HepG2 (cell line): ENCODE data around the gene WNK2. TPM values are rescaled to one million over a fixed set of nuclear protein-coding genes. Genes with fewer than 3 reads are reported as not detected.

Experiments used
- CHCHD3 ChIP-seq: sonication (generic); formaldehyde crosslinking; IDR thresholded peaks from 2 replicates; pipeline ENCODE4 v1.8.0; 2022; ENCODE audit warnings: mild to moderate bottlenecking, missing genetic modification reagents, moderate library complexity
- SIN3A ChIP-seq: IDR thresholded peaks from 2 replicates; pipeline ENCODE4 v1.6.1; 2011; ENCODE audit warnings: low read depth, mild to moderate bottlenecking, control low read depth, low read length, borderline replicate concordance
- SNRNP70 ChIP-seq: fragments of 200-400 bp; formaldehyde crosslinking; IDR thresholded peaks from 2 replicates; pipeline ENCODE4 v1.6.1; 2017; ENCODE audit warnings: mild to moderate bottlenecking, low read depth, low read length, moderate library complexity
- THAP11 ChIP-seq: IDR thresholded peaks from 2 replicates; pipeline ENCODE4 v1.6.1; 2016; ENCODE audit warnings: missing biosample characterization, missing genetic modification reagents
- ZC3H4 ChIP-seq: sonication (generic); formaldehyde crosslinking; IDR thresholded peaks from 2 replicates; pipeline ENCODE4 v1.4.0; 2020; ENCODE audit warnings: missing genetic modification reagents, borderline replicate concordance
- ZNF441 ChIP-seq: sonication (generic); formaldehyde crosslinking; IDR thresholded peaks from 2 replicates; pipeline ENCODE4 v1.7.0; 2021; ENCODE audit warnings: missing genetic modification reagents, borderline replicate concordance
- ZNF546 ChIP-seq: sonication (generic); formaldehyde crosslinking; conservative IDR thresholded peaks from 2 replicates; pipeline ENCODE4 v1.8.1; 2023; ENCODE audit warnings: mild to moderate bottlenecking, missing genetic modification reagents
- ZNF879 ChIP-seq: sonication (generic); formaldehyde crosslinking; IDR thresholded peaks from 2 replicates; pipeline ENCODE4 v1.8.1; 2023; ENCODE audit warnings: missing genetic modification reagents
- polyA plus RNA-seq, 8 experiments: library from polyadenylated mRNA; depleted of rRNA in 3 of 8; stranded (reverse) in 7 of 8; unstranded in 1 of 8; fragments of >200 nt; fragmentation: Illumina TruSeq in 4 of 8; extraction: Trizol in 4 of 8; gene quantifications; 2 replicates each; pipeline versions ENCODE4 v1.2.1 to v1.2.3, GENCODE V29; 2011 to 2016; ENCODE audit warnings: low read depth in 4 of 8, missing spikeins in 1 of 8, mixed read lengths in 1 of 8; ENCODE audit not compliant: insufficient read depth in 1 of 8
- total RNA-seq, 5 experiments: library from RNA; depleted of rRNA; stranded (reverse); fragments of >200 nt; fragmentation: Illumina TruSeq; extraction: Trizol; gene quantifications; 2 replicates each; pipeline ENCODE4 v1.2.3, GENCODE V29; 2016; ENCODE audit warnings: low read depth in 1 of 5
- TF ChIP-seq, protein P1 (sequence below): sonication (generic); formaldehyde crosslinking; IDR thresholded peaks from 2 replicates; pipeline ENCODE4 v1.4.0; 2020; ENCODE audit warnings: mild to moderate bottlenecking, missing genetic modification reagents
- TF ChIP-seq, protein P2 (sequence below): sonication (generic); formaldehyde crosslinking; IDR thresholded peaks from 2 replicates; pipeline ENCODE4 v1.5.1; 2020; ENCODE audit warnings: mild to moderate bottlenecking, missing genetic modification reagents, borderline replicate concordance
- TF ChIP-seq, protein P3 (sequence below): sonication (generic); IDR thresholded peaks from 2 replicates; pipeline ENCODE4 v1.6.1; 2016; ENCODE audit warnings: low read depth, borderline replicate concordance
- TF ChIP-seq, protein P4 (sequence below): fragments of 450-650 bp; IDR thresholded peaks from 2 replicates; pipeline ENCODE4 v1.6.1; 2016
- TF ChIP-seq, protein P5 (sequence below): sonication (generic); formaldehyde crosslinking; IDR thresholded peaks from 2 replicates; pipeline ENCODE4 v1.5.0; 2020; ENCODE audit warnings: missing genetic modification reagents

WNK2 gene
- total and polyA plus RNA-seq, 2 of the 13 experiments (the other 11 are each of a cell fraction or from before 2014, with no cell fraction given), result 10.5 to 12.0 TPM

DNA sequence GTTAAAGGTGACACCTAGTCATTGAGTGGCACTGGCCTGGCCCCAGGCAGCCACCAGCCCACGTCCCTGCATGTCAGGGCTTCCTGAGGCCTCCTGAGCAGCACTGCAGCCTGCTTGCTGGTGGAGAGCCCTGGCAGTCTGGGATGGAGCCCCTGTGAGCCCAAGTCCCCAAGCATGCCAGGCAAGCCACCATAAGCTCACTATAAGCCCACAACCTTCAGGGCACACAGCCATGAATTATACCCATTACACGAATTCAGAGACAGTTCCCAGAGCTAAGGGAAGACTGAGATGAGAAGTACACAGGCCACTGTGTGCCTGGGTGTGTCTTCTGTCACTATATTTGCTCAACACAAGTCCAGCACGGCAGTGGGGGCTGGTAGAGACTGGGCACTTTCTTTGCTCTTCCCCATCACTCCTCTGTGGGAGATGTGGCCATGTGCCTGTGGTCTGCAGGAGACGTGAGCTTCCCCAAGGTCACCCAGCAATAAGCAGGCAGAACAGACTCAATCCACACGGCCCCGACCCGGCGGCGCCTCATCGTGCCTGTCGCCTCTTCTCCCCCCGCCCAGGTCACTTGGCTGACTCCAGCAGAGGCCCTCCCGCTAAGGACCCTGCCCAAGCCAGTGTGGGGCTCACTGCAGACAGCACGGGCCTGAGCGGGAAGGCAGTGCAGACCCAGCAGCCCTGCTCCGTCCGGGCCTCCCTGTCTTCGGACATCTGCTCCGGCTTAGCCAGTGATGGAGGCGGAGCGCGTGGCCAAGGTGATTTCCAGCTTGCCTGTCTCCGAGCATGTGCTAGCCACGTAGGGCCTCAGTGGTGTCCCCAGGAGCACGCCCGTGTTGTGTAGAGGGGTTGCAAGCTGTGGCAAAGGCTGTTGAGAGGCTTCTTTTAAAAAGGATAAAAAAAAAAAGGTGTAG is 114.8 kb downstream of the WNK2 start (continued):
- TF ChIP-seq, protein P1, sequence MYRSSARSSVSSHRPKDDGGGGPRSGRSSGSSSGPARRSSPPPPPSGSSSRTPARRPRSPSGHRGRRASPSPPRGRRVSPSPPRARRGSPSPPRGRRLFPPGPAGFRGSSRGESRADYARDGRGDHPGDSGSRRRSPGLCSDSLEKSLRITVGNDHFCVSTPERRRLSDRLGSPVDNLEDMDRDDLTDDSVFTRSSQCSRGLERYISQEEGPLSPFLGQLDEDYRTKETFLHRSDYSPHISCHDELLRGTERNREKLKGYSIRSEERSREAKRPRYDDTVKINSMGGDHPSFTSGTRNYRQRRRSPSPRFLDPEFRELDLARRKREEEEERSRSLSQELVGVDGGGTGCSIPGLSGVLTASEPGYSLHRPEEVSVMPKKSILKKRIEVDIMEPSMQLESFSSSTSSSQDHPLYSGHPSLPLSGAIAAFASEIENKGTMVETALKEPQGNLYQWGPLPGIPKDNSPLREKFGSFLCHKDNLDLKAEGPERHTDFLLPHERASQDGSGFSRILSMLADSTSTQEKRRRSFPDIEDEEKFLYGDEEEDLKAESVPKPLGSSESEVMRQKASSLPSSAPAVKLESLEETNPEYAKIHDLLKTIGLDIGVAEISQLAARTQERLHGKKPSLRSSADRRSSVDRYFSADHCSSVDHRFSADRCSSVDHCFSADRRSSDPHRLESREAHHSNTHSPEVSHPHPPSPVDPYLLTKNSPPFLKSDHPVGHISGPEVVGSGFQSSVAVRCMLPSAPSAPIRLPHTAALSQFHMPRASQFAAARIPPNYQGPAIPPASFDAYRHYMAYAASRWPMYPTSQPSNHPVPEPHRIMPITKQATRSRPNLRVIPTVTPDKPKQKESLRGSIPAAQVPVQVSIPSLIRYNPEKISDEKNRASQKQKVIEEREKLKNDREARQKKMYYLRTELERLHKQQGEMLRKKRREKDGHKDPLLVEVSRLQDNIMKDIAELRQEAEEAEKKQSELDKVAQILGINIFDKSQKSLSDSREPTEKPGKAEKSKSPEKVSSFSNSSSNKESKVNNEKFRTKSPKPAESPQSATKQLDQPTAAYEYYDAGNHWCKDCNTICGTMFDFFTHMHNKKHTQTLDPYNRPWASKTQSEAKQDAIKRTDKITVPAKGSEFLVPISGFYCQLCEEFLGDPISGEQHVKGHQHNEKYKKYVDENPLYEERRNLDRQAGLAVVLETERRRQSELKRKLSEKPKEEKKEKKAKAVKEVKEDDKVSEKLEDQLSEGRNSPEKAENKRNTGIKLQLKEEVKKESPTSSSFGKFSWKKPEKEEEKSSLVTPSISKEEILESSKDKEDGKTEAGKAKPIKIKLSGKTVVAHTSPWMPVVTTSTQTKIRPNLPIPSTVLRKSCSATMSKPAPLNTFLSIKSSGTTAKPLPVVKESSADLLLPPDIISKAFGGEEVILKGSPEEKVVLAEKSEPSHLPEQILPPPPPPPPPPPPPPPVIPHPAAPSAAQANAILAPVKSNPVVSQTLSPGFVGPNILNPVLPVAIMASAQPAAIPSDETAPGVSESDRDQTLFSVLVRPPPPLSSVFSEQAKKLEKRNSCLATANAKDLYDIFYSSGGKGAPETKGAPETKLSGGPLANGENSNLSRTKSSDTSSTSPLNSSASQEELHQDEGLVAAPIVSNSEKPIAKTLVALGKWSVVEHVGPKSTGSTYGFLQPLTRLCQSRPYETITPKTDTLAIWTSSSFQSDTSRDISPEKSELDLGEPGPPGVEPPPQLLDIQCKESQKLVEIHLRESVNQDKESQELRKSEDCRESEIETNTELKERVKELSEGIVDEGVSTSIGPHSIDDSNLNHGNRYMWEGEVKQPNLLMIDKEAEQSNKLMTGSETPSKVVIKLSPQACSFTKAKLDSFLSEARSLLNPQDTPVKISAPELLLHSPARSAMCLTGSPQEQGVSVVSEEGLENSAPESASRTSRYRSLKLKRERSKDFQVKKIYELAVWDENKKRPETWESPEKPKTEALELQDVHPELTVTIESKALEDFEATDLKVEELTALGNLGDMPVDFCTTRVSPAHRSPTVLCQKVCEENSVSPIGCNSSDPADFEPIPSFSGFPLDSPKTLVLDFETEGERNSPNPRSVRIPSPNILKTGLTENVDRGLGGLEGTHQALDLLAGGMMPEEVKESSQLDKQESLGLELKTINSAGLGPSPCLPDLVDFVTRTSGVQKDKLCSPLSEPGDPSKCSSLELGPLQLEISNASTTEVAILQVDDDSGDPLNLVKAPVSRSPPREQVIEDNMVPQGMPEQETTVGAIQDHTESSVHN (CRISPR knock-in tag), result no peak
- TF ChIP-seq, protein P2, sequence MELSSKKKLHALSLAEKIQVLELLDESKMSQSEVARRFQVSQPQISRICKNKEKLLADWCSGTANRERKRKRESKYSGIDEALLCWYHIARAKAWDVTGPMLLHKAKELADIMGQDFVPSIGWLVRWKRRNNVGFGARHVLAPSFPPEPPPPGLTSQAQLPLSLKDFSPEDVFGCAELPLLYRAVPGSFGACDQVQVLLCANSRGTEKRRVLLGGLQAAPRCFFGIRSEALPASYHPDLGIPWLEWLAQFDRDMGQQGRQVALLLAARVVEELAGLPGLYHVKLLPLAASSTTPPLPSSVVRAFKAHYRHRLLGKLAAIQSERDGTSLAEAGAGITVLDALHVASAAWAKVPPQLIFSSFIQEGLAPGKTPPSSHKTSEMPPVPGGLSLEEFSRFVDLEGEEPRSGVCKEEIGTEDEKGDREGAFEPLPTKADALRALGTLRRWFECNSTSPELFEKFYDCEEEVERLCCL (CRISPR knock-in tag), result no peak
- TF ChIP-seq SNRNP70 (no peak), ZNF546 (CRISPR knock-in tag) (peak; percentile 90; the same call in 1 of the 2 replicates), ZNF879 (CRISPR knock-in tag) (no peak), SIN3A (no peak), ZNF441 (CRISPR knock-in tag) (peak; percentile 65; the same call in 1 of the 2 replicates), ZC3H4 (CRISPR knock-in tag) (peak; percentile 65), THAP11 (0 out of 2 replicates have a peak, but pooled peaks have one; percentile 17), CHCHD3 (CRISPR knock-in tag) (0 out of 2 replicates have a peak, but pooled peaks have one; percentile 80)
- TF ChIP-seq, protein P3, sequence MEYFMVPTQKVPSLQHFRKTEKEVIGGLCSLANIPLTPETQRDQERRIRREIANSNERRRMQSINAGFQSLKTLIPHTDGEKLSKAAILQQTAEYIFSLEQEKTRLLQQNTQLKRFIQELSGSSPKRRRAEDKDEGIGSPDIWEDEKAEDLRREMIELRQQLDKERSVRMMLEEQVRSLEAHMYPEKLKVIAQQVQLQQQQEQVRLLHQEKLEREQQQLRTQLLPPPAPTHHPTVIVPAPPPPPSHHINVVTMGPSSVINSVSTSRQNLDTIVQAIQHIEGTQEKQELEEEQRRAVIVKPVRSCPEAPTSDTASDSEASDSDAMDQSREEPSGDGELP, result peak; percentile 45; the same call in 1 of the 2 replicates
- TF ChIP-seq, protein P4, sequence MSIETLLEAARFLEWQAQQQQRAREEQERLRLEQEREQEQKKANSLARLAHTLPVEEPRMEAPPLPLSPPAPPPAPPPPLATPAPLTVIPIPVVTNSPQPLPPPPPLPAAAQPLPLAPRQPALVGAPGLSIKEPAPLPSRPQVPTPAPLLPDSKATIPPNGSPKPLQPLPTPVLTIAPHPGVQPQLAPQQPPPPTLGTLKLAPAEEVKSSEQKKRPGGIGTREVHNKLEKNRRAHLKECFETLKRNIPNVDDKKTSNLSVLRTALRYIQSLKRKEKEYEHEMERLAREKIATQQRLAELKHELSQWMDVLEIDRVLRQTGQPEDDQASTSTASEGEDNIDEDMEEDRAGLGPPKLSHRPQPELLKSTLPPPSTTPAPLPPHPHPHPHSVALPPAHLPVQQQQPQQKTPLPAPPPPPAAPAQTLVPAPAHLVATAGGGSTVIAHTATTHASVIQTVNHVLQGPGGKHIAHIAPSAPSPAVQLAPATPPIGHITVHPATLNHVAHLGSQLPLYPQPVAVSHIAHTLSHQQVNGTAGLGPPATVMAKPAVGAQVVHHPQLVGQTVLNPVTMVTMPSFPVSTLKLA, result no peak
- TF ChIP-seq, protein P5, sequence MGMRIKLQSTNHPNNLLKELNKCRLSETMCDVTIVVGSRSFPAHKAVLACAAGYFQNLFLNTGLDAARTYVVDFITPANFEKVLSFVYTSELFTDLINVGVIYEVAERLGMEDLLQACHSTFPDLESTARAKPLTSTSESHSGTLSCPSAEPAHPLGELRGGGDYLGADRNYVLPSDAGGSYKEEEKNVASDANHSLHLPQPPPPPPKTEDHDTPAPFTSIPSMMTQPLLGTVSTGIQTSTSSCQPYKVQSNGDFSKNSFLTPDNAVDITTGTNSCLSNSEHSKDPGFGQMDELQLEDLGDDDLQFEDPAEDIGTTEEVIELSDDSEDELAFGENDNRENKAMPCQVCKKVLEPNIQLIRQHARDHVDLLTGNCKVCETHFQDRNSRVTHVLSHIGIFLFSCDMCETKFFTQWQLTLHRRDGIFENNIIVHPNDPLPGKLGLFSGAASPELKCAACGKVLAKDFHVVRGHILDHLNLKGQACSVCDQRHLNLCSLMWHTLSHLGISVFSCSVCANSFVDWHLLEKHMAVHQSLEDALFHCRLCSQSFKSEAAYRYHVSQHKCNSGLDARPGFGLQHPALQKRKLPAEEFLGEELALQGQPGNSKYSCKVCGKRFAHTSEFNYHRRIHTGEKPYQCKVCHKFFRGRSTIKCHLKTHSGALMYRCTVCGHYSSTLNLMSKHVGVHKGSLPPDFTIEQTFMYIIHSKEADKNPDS (CRISPR knock-in tag), result 0 out of 2 replicates have a peak, but pooled peaks have one; percentile 47
